ENCODE measurements around the gene BICDL2. TPM values are rescaled to one million over a fixed set of nuclear protein-coding genes. Genes with fewer than 3 reads are reported as not detected.

The BICDL2 gene
- total RNA-seq, 4 donors from 2014 or later: 0.19 to 0.42 TPM; not detected in 2

- Histone ChIP-seq H3K9me3 (no peaks in the 10 kb centered on the region), H3K27me3 (peaks cover 0 to 30% (median 20%) of the 10 kb centered on the region in 4 donors), H3K4me1 (peaks cover 46 to 67% (median 63%) of the 10 kb centered on the region in 4 donors), H3K4me3 (peak within 1 kb of the TSS; percentile 66 to 86 (median 74)), H3K36me3 (peaks cover 0 to 4% (median 0%) of the 10 kb centered on the region in 4 donors), H3K27ac (replicated peaks in 1 of 4) (peak within 1 kb of the TSS; percentile 96 to 99 (median 98))
- intact Hi-C loops (cut with DNase I): no loop called here
- peak; percentile 93 for DNase-seq (ENCODE audit: extremely low spot score)
- WGBS: no CpG with 5 or more reads among the region's 49 CpGs
- TF ChIP-seq POLR2A (IDR thresholded peaks at IDR 0.05; ENCODE audit: low read depth): peak; percentile 69
- no peak for TF ChIP-seq EP300 (IDR thresholded peaks at IDR 0.05)
- TF ChIP-seq POLR2AphosphoS5 (IDR thresholded peaks at IDR 0.05): peak; percentile 67 to 77
- peak in 1 of 3 experiments; percentile 12 for TF ChIP-seq CTCF (IDR thresholded peaks at IDR 0.05)
Measured at GRCh38 chr16:3020247-3020603, 16.5 kb downstream of the BICDL2 start, which contains the start of gene TNFRSF12A. TNFRSF12A (plus strand) TSS chr16:3020368; CDS start chr16:3020398, 30 bp downstream.

- peaks cover 0 to 35% (median 20%) of the 10 kb centered on the region in 4 donors for H3K27me3 ChIP-seq
- peak overlapping the region; percentile 66 to 86 (median 74) for H3K4me3 ChIP-seq
- intact Hi-C loops (cut with DNase I): no loop called here
- H3K36me3 ChIP-seq: peaks cover 0 to 4% (median 0%) of the 10 kb centered on the region in 4 donors
- TF ChIP-seq CTCF (IDR thresholded peaks at IDR 0.05): no peak
- no peak for TF ChIP-seq EP300 (IDR thresholded peaks at IDR 0.05)
- TF ChIP-seq POLR2A (IDR thresholded peaks at IDR 0.05; ENCODE audit: low read depth): no peak
- no peak for TF ChIP-seq POLR2AphosphoS5 (IDR thresholded peaks at IDR 0.05)
- H3K4me1 ChIP-seq: peaks cover 44 to 62% (median 58%) of the 10 kb centered on the region in 4 donors
- WGBS: 55% methylated on average over 22 of the region's 40 CpGs
- H3K27ac ChIP-seq (replicated peaks in 1 of 4): peak overlapping the region; percentile 96 to 99 (median 98)
- DNase-seq (ENCODE audit: extremely low spot score): no peak
- no peaks in the 10 kb centered on the region for H3K9me3 ChIP-seq
Measured at GRCh38 chr16:3019594-3020246, 17.0 kb downstream of the BICDL2 start.

GRCh38 chr16:3017794-3018506, 18.8 kb downstream of the BICDL2 start, which contains the start of gene CLDN6:
CLDN6 (minus strand) TSS chr16:3018183; CDS start chr16:3016021, 2,162 bp downstream.
- Histone ChIP-seq H3K27me3 (peaks cover 0 to 51% (median 21%) of the 10 kb centered on the region in 4 donors), H3K4me1 (peaks cover 31 to 48% (median 43%) of the 10 kb centered on the region in 4 donors), H3K4me3 (no peak within 1 kb of the TSS), H3K9me3 (no peaks in the 10 kb centered on the region), H3K36me3 (peaks cover 0 to 4% (median 0%) of the 10 kb centered on the region in 4 donors), H3K27ac (replicated peaks in 1 of 4) (no peak within 1 kb of the TSS)
- TF ChIP-seq POLR2A (IDR thresholded peaks at IDR 0.05; ENCODE audit: low read depth) (no peak), EP300 (IDR thresholded peaks at IDR 0.05) (no peak), POLR2AphosphoS5 (IDR thresholded peaks at IDR 0.05) (no peak), CTCF (IDR thresholded peaks at IDR 0.05) (no peak)
- no peak for DNase-seq (ENCODE audit: extremely low spot score)
- intact Hi-C loops (cut with DNase I): no loop called here
- WGBS: 15% methylated on average over 16 of the region's 52 CpGs

- Histone ChIP-seq H3K27ac (replicated peaks in 1 of 4) (no peak overlapping the region), H3K4me3 (no peak overlapping the region), H3K9me3 (no peaks in the 10 kb centered on the region), H3K27me3 (peaks cover 0 to 57% (median 27%) of the 10 kb centered on the region in 4 donors), H3K4me1 (peaks cover 25 to 42% (median 37%) of the 10 kb centered on the region in 4 donors), H3K36me3 (peaks cover 0 to 4% (median 0%) of the 10 kb centered on the region in 4 donors)
- TF ChIP-seq POLR2A (IDR thresholded peaks at IDR 0.05; ENCODE audit: low read depth) (no peak), CTCF (IDR thresholded peaks at IDR 0.05) (no peak), POLR2AphosphoS5 (IDR thresholded peaks at IDR 0.05) (no peak), EP300 (IDR thresholded peaks at IDR 0.05) (no peak)
- intact Hi-C loops (cut with DNase I): no loop called here
- 72% methylated on average over 9 of the region's 20 CpGs for WGBS
- DNase-seq (ENCODE audit: extremely low spot score): no peak
Measured at GRCh38 chr16:3017344-3017743, 19.4 kb downstream of the BICDL2 start.

Data from esophagus muscularis mucosa (tissue), 4 donors.